GM12878 (cell line): ENCODE measurements around the gene HSPB3. TPM values are rescaled to one million over a fixed set of nuclear protein-coding genes. Genes with fewer than 3 reads are reported as not detected.

Experiments used
- ATAC-seq: fragments of 200-7000 bp; cut with Tn5 transposase; 3 replicates; pipeline ENCODE4 v1.9.1; 2020; ENCODE audit warnings: mild to moderate bottlenecking, moderate library complexity
- BruUV-seq: library from RNA; stranded (reverse); fragments of 400-500 nt; replicated peaks from 2 replicates; lab custom pipeline; 2021; lab: Mats Ljungman, UMichigan
- CTCF ChIA-PET: fragments of 300-600 bp; sonication (Branson Sonifier 250); formaldehyde crosslinking; extraction: SDS; loops from one replicate; lab custom pipeline; 2021; ENCODE audit warnings: inconsistent platforms; lab: Yijun Ruan, JAX
- POLR2A ChIA-PET: fragments of 350-600 bp; formaldehyde crosslinking; extraction: SDS; loops from one replicate; lab custom pipeline; 2021; ENCODE audit warnings: inconsistent platforms; lab: Charles Lee
- RAD21 ChIA-PET: fragments of 300-600 bp; sonication (Branson Sonifier 250); formaldehyde crosslinking; loops from one replicate; lab custom pipeline; 2023; ENCODE audit warnings: antibody characterized with exemption; ENCODE audit not compliant: unreplicated experiment; lab: Charles Lee
- SMC1A ChIA-PET: fragments of 300-600 bp; sonication (Branson Sonifier 250); formaldehyde crosslinking; loops from one replicate; lab custom pipeline; 2023; ENCODE audit not compliant: unreplicated experiment, uncharacterized antibody; lab: Charles Lee
- DNase-seq: peaks from one replicate; pipeline ENCODE4 v3.0.0-alpha.2; 2011; ENCODE audit warnings: low read depth, low spot score
- FAIRE-seq: peaks from 3 replicates; lab custom pipeline; 2011; peaks lifted over from hg19 to GRCh38; lab: Jason Lieb, UNC
- H2AFZ ChIP-seq: 2 replicates; pipeline ENCODE4 v1.6.0; 2011; ENCODE audit warnings: low read depth, low read length, control low read depth; ENCODE audit not compliant: control insufficient read depth
- H3K27ac ChIP-seq: 2 replicates; pipeline ENCODE4 v1.5.1; 2011; ENCODE audit warnings: control low read depth; ENCODE audit not compliant: control insufficient read depth, insufficient read depth
- H3K27me3 ChIP-seq, 2 experiments: replicated peaks in 1 of 2; 2 replicates each; pipeline versions ENCODE4 v1.6.0 to v1.6.1; 2011; ENCODE audit warnings: low read length in 1 of 2; ENCODE audit not compliant: control insufficient read depth in 2 of 2, insufficient read depth in 2 of 2
- H3K36me3 ChIP-seq, 2 experiments: 2 replicates each; pipeline ENCODE4 v1.5.1; 2011; ENCODE audit warnings: low read length in 1 of 2; ENCODE audit not compliant: control insufficient read depth in 2 of 2, insufficient read depth in 2 of 2
- H3K4me1 ChIP-seq: 2 replicates; pipeline ENCODE4 v1.6.1; 2011; ENCODE audit warnings: mild to moderate bottlenecking, low read length, moderate library complexity, mixed read lengths; ENCODE audit not compliant: control insufficient read depth, insufficient read depth
- H3K4me2 ChIP-seq: 2 replicates; pipeline ENCODE4 v1.6.0; 2011; ENCODE audit warnings: control low read depth; ENCODE audit not compliant: control insufficient read depth, insufficient read depth
- H3K4me3 ChIP-seq: fragments of 200-600 bp; sonication (generic); 2 replicates; pipeline ENCODE4 v1.5.1; 2016
- H3K79me2 ChIP-seq: 2 replicates; pipeline ENCODE4 v1.6.0; 2011; ENCODE audit warnings: low read length; ENCODE audit not compliant: control insufficient read depth, insufficient read depth
- H3K9ac ChIP-seq: 2 replicates; pipeline ENCODE4 v1.8.0; 2011; ENCODE audit warnings: low read length, control low read depth, mixed read lengths; ENCODE audit not compliant: control insufficient read depth, insufficient read depth
- H3K9me3 ChIP-seq: replicated peaks from 3 replicates; pipeline ENCODE4 v1.5.1; 2011; ENCODE audit warnings: mild to moderate bottlenecking, low read length; ENCODE audit not compliant: control insufficient read depth, insufficient read depth
- H4K20me1 ChIP-seq: 2 replicates; pipeline ENCODE4 v1.6.0; 2011; ENCODE audit not compliant: control insufficient read depth, insufficient read depth
- CTCF ChIP-seq, 3 experiments: IDR thresholded peaks in 2 of 3; conservative IDR thresholded peaks in 1 of 3; 2 replicates each; pipeline ENCODE4 v1.5.1; 2011; ENCODE audit warnings: low read depth in 3 of 3, low read length in 3 of 3, mild to moderate bottlenecking in 3 of 3, control low read depth in 2 of 3, moderate library complexity in 2 of 3, inconsistent platforms in 1 of 3, mixed read lengths in 1 of 3; ENCODE audit not compliant: control insufficient read depth in 2 of 3, insufficient read depth in 1 of 3; ENCODE audit errors: extremely low read depth in 1 of 3
- CUX1 ChIP-seq: IDR thresholded peaks from 2 replicates; pipeline ENCODE4 v1.6.1; 2012; ENCODE audit warnings: improper control_type of control experiment, low read depth, low read length; ENCODE audit not compliant: insufficient replicate concordance
- NFYA ChIP-seq: IDR thresholded peaks from 2 replicates; pipeline ENCODE4 v1.6.1; 2011; ENCODE audit warnings: low read depth, mild to moderate bottlenecking, low read length, improper control_type of control experiment, borderline replicate concordance
- SPI1 ChIP-seq: IDR thresholded peaks from 2 replicates; pipeline ENCODE4 v1.6.1; 2011; ENCODE audit warnings: low read depth, mild to moderate bottlenecking, low read length, moderate library complexity, borderline replicate concordance; ENCODE audit not compliant: insufficient read depth
- TAF1 ChIP-seq: IDR thresholded peaks from 2 replicates; pipeline ENCODE4 v1.6.1; 2011; ENCODE audit warnings: mild to moderate bottlenecking, low read depth, low read length, borderline replicate concordance
- WRNIP1 ChIP-seq: IDR thresholded peaks from 2 replicates; pipeline ENCODE4 v1.6.1; 2011; ENCODE audit warnings: low read depth, low read length, improper control_type of control experiment, borderline replicate concordance
- ZBTB4 ChIP-seq: fragments of 450-650 bp; formaldehyde crosslinking; IDR thresholded peaks from 2 replicates; pipeline ENCODE4 v1.4.0; 2022; ENCODE audit warnings: mild to moderate bottlenecking, moderate library complexity
- ZNF274 ChIP-seq: IDR thresholded peaks from one replicate; pipeline ENCODE4 v1.8.0; 2011; ENCODE audit not compliant: insufficient read length, insufficient read depth
- WGBS: methylation state at CpG from one replicate; pipeline ENCODE4 v1.1.6; 2016; ENCODE audit warnings: low lambda C conversion rate; ENCODE audit not compliant: insufficient replicate concordance, insufficient coverage; ENCODE audit errors: missing lambda C conversion rate; 5-methylcytosine and 5-hydroxymethylcytosine counted together
- in situ Hi-C: fragments of 300-500 bp; cut with MboI; formaldehyde crosslinking; loops from 9 replicates; pipeline ENCODE4 v1.14.3; 2018; ENCODE audit warnings: mixed read lengths
- intact Hi-C: fragments of 100-400 bp; cut with micrococcal nuclease; formaldehyde crosslinking; loops from one replicate; pipeline ENCODE4 v1.14.2; 2022; ENCODE audit not compliant: unreplicated experiment
- polyA plus RNA-seq, 11 experiments: library from polyadenylated mRNA; depleted of rRNA in 4 of 11; unstranded in 6 of 11; stranded (reverse) in 5 of 11; fragments of >200 nt; fragmentation: Nextera tagmentation in 4 of 11; fragmentation: Illumina TruSeq in 1 of 11; extraction: Ambion mirVana in 4 of 11; extraction: Trizol in 1 of 11; gene quantifications; 1 replicate in 1 of 11; 2 replicates in 10 of 11; pipeline versions ENCODE4 v1.2.1 to v1.2.3, GENCODE V29; 2011 to 2016; ENCODE audit warnings: inconsistent platforms in 2 of 11, missing spikeins in 2 of 11, low read depth in 1 of 11
- total RNA-seq, 4 experiments: library from RNA; depleted of rRNA in 3 of 4; stranded (reverse); fragments of >200 nt in 3 of 4; fragmentation: Illumina TruSeq in 1 of 4; extraction: Trizol in 1 of 4; gene quantifications; 2 replicates each; pipeline versions ENCODE4 v1.2.1 to v1.2.3, GENCODE V29; 2013 to 2021

The HSPB3 gene
- total and polyA plus RNA-seq, 10 of the 15 experiments (the other 5 are each of a cell fraction or from before 2014, with no cell fraction given), result 0.11 to 0.60 (median 0.29) TPM; not detected in 7

GRCh38 chr5:54491326-54491725 lies 35.8 kb downstream of the HSPB3 start (continued):
- TF ChIP-seq CTCF (IDR thresholded peaks at IDR 0.05 in 2 of 3, conservative IDR thresholded peaks at IDR 0.05 in 1 of 3; ENCODE audit: control insufficient read depth in 2 of 3, extremely low read depth in 1 of 3, insufficient read depth in 1 of 3, low read depth in 3 of 3, low read length in 3 of 3) (no peak), ZNF274 (no peak), TAF1 (no peak), WRNIP1 (no peak), NFYA (no peak), ZBTB4 (CRISPR knock-in tag) (no peak)
- TF ChIP-seq, all 136 proteins: peak for 0

- intact Hi-C loops, result no loop called here
- no peak overlapping the region for H3K27ac ChIP-seq
- SMC1A ChIA-PET, result interaction anchor here (0.8 to 3.4 kb wide), 4 partner anchors 9 to 248 kb away, joined by 3 to 9 read pairs (median 5); no protein-coding TSS in a partner anchor
- H3K27me3 ChIP-seq, result no peaks in the 10 kb centered on the region
- in situ Hi-C loops, result no loop called here
- ATAC-seq (no peak), DNase-seq (no peak), FAIRE-seq (no peak)
- H3K36me3 ChIP-seq, result no peaks in the 10 kb centered on the region
- no peaks in the 10 kb centered on the region for H3K9me3 ChIP-seq
- no peaks in the 10 kb centered on the region for H4K20me1 ChIP-seq
- WGBS, result 12% methylated on average over 2 of the region's 2 CpGs
- POLR2A ChIA-PET, result no interaction called here
- no peak overlapping the region for H2AFZ ChIP-seq
- H3K4me2 ChIP-seq, result no peak overlapping the region
- CTCF ChIA-PET, result interaction anchor here (6.0 kb wide), 2 partner anchors 50 to 247 kb away, joined by 96 to 111 read pairs; no protein-coding TSS in a partner anchor
- peaks cover 3% of the 10 kb centered on the region; the same call in 1 of the 2 replicates for H3K4me1 ChIP-seq
- H3K79me2 ChIP-seq, result no peaks in the 10 kb centered on the region
- RAD21 ChIA-PET, result interaction anchor here (1.5 kb wide), 1 partner anchor 257 kb away, joined by 4 read pairs; no protein-coding TSS in a partner anchor
- no TSS peak for BruUV-seq
- no peak overlapping the region for H3K9ac ChIP-seq
- TF ChIP-seq CUX1, result no peak
- TF ChIP-seq SPI1, result peak; percentile 75
- no peak overlapping the region for H3K4me3 ChIP-seq
These were observed 36.7 kb downstream of the HSPB3 start for GRCh38 chr5:54492178-54492577.
